Measurements from ENCODE around the gene MYL5. TPM values are rescaled to one million over a fixed set of nuclear protein-coding genes. Genes with fewer than 3 reads are reported as not detected.

MYL5 gene
- total and polyA plus RNA-seq, 2 of the 13 experiments (the other 11 are each of a cell fraction or from before 2014, with no cell fraction given) = 6.5 to 16.0 TPM

- TF ChIP-seq NFATC3 (CRISPR knock-in tag; IDR thresholded peaks at IDR 0.05) = no peak
- TF ChIP-seq DDIT3 (CRISPR knock-in tag; IDR thresholded peaks at IDR 0.05) = no peak
- TF ChIP-seq ATF1 (CRISPR knock-in tag; IDR thresholded peaks at IDR 0.05) = no peak
- no peak for TF ChIP-seq REST (IDR thresholded peaks at IDR 0.05; ENCODE audit: borderline replicate concordance in 1 of 2, low read depth in 1 of 2, low read length in 2 of 2)
- no peak for TF ChIP-seq ZNF318 (CRISPR knock-in tag; IDR thresholded peaks at IDR 0.05)
- TF ChIP-seq AGO2 (optimal IDR thresholded peaks at IDR 0.05; ENCODE audit: low read depth, low read length) = no peak
- TF ChIP-seq MAZ (IDR thresholded peaks at IDR 0.05; ENCODE audit: borderline replicate concordance, low read depth, low read length) = 0 out of 2 replicates have a peak, but pooled peaks have one; percentile 17
- TF ChIP-seq MAZ (CRISPR knock-in tag; IDR thresholded peaks at IDR 0.05; ENCODE audit: low read depth) = peak; percentile 61
- no peak for TF ChIP-seq ZNF597 (CRISPR knock-in tag; IDR thresholded peaks at IDR 0.05)
- TF ChIP-seq DNMT3B (CRISPR knock-in tag; conservative IDR thresholded peaks at IDR 0.05) = no peak
- no peak for TF ChIP-seq ZNF556 (CRISPR knock-in tag; IDR thresholded peaks at IDR 0.05; ENCODE audit: borderline replicate concordance)
- peak; percentile 74 for TF ChIP-seq ZNF350 (CRISPR knock-in tag; IDR thresholded peaks at IDR 0.05; ENCODE audit: borderline replicate concordance, low read depth)
- TF ChIP-seq TMF1 (CRISPR knock-in tag; IDR thresholded peaks at IDR 0.05; ENCODE audit: low read depth) = no peak
- TF ChIP-seq ZNF558 (CRISPR knock-in tag; IDR thresholded peaks at IDR 0.05; ENCODE audit: borderline replicate concordance) = no peak
These were observed 18.6 kb downstream of the MYL5 start (continued) for GRCh38 chr4:692771-693554.
